Stomach (tissue), 9 donors: Measurements from ENCODE around the gene MARCHF11. TPM values are rescaled to one million over a fixed set of nuclear protein-coding genes. Genes with fewer than 3 reads are reported as not detected.

Source experiments
- DNase-seq, 2 donors: peaks; one replicate each; pipeline versions ENCODE4 v3.0.0 to v3.0.0-alpha.2; 2013 to 2019
- H3K27ac ChIP-seq, 5 donors: fragments of 200-600 bp in 4 of 5; sonication (generic) in 4 of 5; one replicate each; pipeline ENCODE4 v1.5.1; 2013 to 2019; ENCODE audit warnings: mild to moderate bottlenecking in 1 of 5, moderate library complexity in 1 of 5
- H3K27me3 ChIP-seq, 3 donors: fragments of 200-600 bp; sonication (generic); one replicate each; pipeline ENCODE4 v1.5.1; 2017 to 2019; ENCODE audit warnings: mixed run types in 1 of 3
- H3K36me3 ChIP-seq, 4 donors: fragments of 200-600 bp; sonication (generic); 1 replicate in 3 of 4; 2 replicates in 1 of 4; pipeline ENCODE4 v1.5.1; 2016 to 2019
- H3K4me1 ChIP-seq, 4 donors: fragments of 200-600 bp; sonication (generic); one replicate each; pipeline ENCODE4 v1.5.1; 2016 to 2019
- H3K4me3 ChIP-seq, 4 donors: fragments of 200-600 bp; sonication (generic) in 3 of 4; one replicate each; pipeline ENCODE4 v1.5.1; 2016 to 2019; ENCODE audit warnings: mild to moderate bottlenecking in 1 of 4
- H3K9me3 ChIP-seq, 4 donors: fragments of 200-600 bp; sonication (generic); one replicate each; pipeline ENCODE4 v1.5.1; 2016 to 2019
- CTCF ChIP-seq, 7 experiments: fragments of 450-650 bp in 4 of 7; fragments of 200-600 bp in 3 of 7; sonication (generic) in 3 of 7; IDR thresholded peaks; one replicate each; pipeline ENCODE4 v1.5.1; 2016 to 2019; ENCODE audit warnings: antibody characterized with exemption in 7 of 7, control low read depth in 2 of 7, mild to moderate bottlenecking in 1 of 7
- EP300 ChIP-seq: sonication (generic); formaldehyde crosslinking; IDR thresholded peaks from one replicate; pipeline ENCODE4 v1.6.1; 2017; ENCODE audit warnings: antibody characterized with exemption
- POLR2A ChIP-seq, 4 donors: fragments of 450-650 bp; IDR thresholded peaks; one replicate each; pipeline ENCODE4 v1.6.1; 2016; ENCODE audit warnings: antibody characterized with exemption in 4 of 4, control low read depth in 2 of 4, mild to moderate bottlenecking in 1 of 4, moderate library complexity in 1 of 4
- POLR2AphosphoS5 ChIP-seq, 3 donors: sonication (generic); formaldehyde crosslinking; IDR thresholded peaks; one replicate each; pipeline ENCODE4 v1.6.1; 2016; ENCODE audit warnings: antibody characterized with exemption in 3 of 3
- WGBS, 5 donors: extraction: QIAGEN DNeasy Blood & Tissue Kit in 3 of 5; methylation state at CpG; one replicate each; pipeline versions ENCODE4 v1.1.5 to v1.1.7; 2013 to 2018; 5-methylcytosine and 5-hydroxymethylcytosine counted together
- intact Hi-C: fragments of 100-400 bp; cut with DNase I; formaldehyde crosslinking; loops from one replicate; pipeline ENCODE4 v1.15.1; 2023; ENCODE audit warnings: low total_unique reads
- polyA plus RNA-seq, 3 donors: library from polyadenylated mRNA; stranded (reverse); fragments of 200-250 nt; gene quantifications; one replicate each; pipeline ENCODE4 v1.2.3, GENCODE V29; 2013
- total RNA-seq, 5 donors: library from RNA; depleted of rRNA; stranded (reverse); fragments of >200 nt; gene quantifications; one replicate each; pipeline versions ENCODE4 v1.1.0 to v1.2.3, GENCODE V29; 2014 to 2016
- donor health status: healthy with polysubstance abuse.
- donor health status: Bipolar disorder and iron deficiency.
- donor health status: healthy.

Gene MARCHF11
- total and polyA plus RNA-seq, 8 donors = not detected

- Histone ChIP-seq H3K27me3 (peaks cover 0 to 4% (median 0%) of the 10 kb centered on the region in 3 donors), H3K4me3 (no peak overlapping the region), H3K4me1 (no peaks in the 10 kb centered on the region), H3K27ac (no peak overlapping the region), H3K9me3 (peaks cover 0 to 12% (median 0%) of the 10 kb centered on the region in 4 donors), H3K36me3 (no peaks in the 10 kb centered on the region)
- intact Hi-C loops = no loop called here
- no peak for DNase-seq
- 54 to 77% (median 61%) methylated on average over 1 of the region's 1 CpG for WGBS, 5 donors
- TF ChIP-seq POLR2A (IDR thresholded peaks at IDR 0.05) (no peak), CTCF (IDR thresholded peaks at IDR 0.05) (no peak), POLR2AphosphoS5 (IDR thresholded peaks at IDR 0.05) (no peak), EP300 (no peak)
Observed at GRCh38 chr5:16050414-16050813, 129.2 kb downstream of the MARCHF11 start.

DNA sequence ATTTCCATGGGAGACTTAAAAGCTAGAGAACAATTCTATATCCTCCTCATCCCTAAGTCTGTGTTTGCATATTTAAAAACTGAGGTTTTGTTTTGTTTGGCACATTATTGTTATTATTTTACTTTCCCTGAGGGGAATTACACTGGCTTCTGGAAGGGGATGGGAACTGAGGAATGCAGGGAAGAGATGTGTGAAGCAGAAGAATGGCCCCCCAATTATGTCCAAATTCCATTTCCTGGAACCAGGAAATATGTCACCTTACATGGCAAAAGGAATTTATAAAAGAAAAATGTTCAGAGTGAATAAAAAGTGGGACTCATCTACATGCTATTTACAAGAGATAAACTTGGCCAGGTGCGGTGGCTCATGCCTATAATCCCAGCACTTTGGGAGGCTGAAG, 129.8 kb downstream of the MARCHF11 start:
- intact Hi-C loops = no loop called here
- 75 to 95% (median 88%) methylated on average over 1 of the region's 1 CpG for WGBS, 5 donors
- TF ChIP-seq POLR2A (IDR thresholded peaks at IDR 0.05) (no peak), EP300 (no peak), POLR2AphosphoS5 (IDR thresholded peaks at IDR 0.05) (no peak), CTCF (IDR thresholded peaks at IDR 0.05) (no peak)
- Histone ChIP-seq H3K9me3 (peaks cover 0 to 12% (median 0%) of the 10 kb centered on the region in 4 donors), H3K27ac (no peak overlapping the region), H3K4me1 (no peaks in the 10 kb centered on the region), H3K4me3 (no peak overlapping the region), H3K36me3 (no peaks in the 10 kb centered on the region), H3K27me3 (peaks cover 0 to 4% (median 0%) of the 10 kb centered on the region in 3 donors)
- no peak for DNase-seq

DNA sequence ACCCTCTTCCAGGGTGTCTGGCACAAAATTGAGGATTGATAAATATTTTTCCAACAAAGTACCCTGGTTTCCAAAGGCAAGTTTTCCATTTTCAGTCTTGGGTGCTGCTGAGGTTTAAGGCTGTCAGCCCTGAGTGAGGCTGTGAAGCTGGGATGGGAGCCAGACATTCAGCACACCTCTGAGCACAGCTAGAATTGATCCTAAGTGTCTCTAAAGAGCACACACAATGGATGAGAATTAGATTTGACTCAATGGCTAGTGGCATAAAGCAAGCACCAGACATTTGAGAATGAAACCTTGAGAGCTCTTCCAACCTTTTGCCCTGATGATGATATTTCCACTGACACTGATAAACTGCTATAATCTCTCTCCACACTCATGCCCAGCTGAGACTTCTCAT, 131.5 kb downstream of the MARCHF11 start:
- Histone ChIP-seq H3K27ac (no peak overlapping the region), H3K27me3 (peaks cover 0 to 4% (median 0%) of the 10 kb centered on the region in 3 donors), H3K9me3 (peaks cover 0 to 11% (median 0%) of the 10 kb centered on the region in 4 donors), H3K4me1 (no peaks in the 10 kb centered on the region), H3K4me3 (no peak overlapping the region), H3K36me3 (no peaks in the 10 kb centered on the region)
- intact Hi-C loops = no loop called here
- TF ChIP-seq POLR2AphosphoS5 (IDR thresholded peaks at IDR 0.05) = no peak
- no peak for TF ChIP-seq EP300
- no peak for TF ChIP-seq CTCF (IDR thresholded peaks at IDR 0.05)
- TF ChIP-seq POLR2A (IDR thresholded peaks at IDR 0.05) = no peak
- no peak for DNase-seq

DNA sequence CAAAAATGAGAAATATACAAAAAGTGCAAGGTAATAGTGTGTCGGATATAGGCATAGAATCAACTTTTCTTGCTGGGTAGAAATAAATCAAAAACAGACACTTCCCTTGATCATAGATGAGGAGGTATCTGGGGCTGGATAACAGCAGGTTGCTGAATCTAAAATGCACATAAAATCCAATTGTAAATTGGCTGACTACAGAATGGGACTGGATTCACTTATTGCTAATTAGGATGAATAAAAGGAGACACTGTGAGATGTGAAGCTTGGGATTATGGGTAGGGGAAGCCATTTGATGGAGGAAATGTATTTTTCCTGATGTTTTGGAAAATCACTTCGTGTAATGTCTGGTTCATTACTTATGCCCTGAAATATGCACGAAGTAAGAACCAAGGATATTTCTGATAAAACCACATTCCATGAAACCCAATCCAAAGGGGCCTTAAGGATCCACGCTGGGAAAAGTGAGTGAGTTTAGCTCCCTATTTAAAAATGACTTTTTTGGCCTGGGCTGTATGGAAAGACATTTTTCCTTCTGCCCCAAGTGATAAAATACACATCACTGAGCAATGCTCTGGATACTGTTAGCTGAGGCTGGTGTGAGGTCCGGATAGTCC, 136.1 kb downstream of the MARCHF11 start:
- WGBS, 5 donors = 67 to 76% (median 71%) methylated on average over 5 of the region's 5 CpGs
- TF ChIP-seq EP300 (no peak), CTCF (IDR thresholded peaks at IDR 0.05) (no peak)
- H3K4me3 ChIP-seq = no peak overlapping the region
- H3K27ac ChIP-seq = no peak overlapping the region
- H3K36me3 ChIP-seq = no peaks in the 10 kb centered on the region
- peaks cover 0 to 4% (median 0%) of the 10 kb centered on the region in 3 donors for H3K27me3 ChIP-seq
- H3K4me1 ChIP-seq = no peaks in the 10 kb centered on the region
- DNase-seq = no peak
- no peaks in the 10 kb centered on the region for H3K9me3 ChIP-seq
- intact Hi-C loops = no loop called here
